IPS-NIHi7 (cell line): ENCODE results near the gene SLC35F1.
"Not testable (repeated sequence)": the region's sequence is repeated elsewhere in the genome, so short reads cannot be mapped to it uniquely, and the experiment has no call there.

Experiments
- DNase-seq: peaks from one replicate; pipeline ENCODE4 v3.0.0; 2012; ENCODE audit warnings: mixed read lengths; ENCODE audit errors: extremely low spot score

The SLC35F1 gene

GRCh38 chr6:117927866-117928265 lies 20.8 kb downstream of the SLC35F1 start:
- no peak for DNase-seq

GRCh38 chr6:117928833-117929232 lies 21.8 kb downstream of the SLC35F1 start:
- DNase-seq = no peak

- DNase-seq = no peak
Measured at GRCh38 chr6:117929501-117929900, 22.4 kb downstream of the SLC35F1 start.

- DNase-seq = no peak
Measured at GRCh38 chr6:117930645-117931044, 23.6 kb downstream of the SLC35F1 start.

- no peak for DNase-seq
Measured at GRCh38 chr6:117932001-117932400, 24.9 kb downstream of the SLC35F1 start.

- DNase-seq = no peak
Measured at GRCh38 chr6:117932676-117933075, 25.6 kb downstream of the SLC35F1 start.

- DNase-seq = no peak
Measured at GRCh38 chr6:117933471-117933870, 26.4 kb downstream of the SLC35F1 start.

- DNase-seq = peak; percentile 51
Measured at GRCh38 chr6:117938311-117938995, 31.4 kb downstream of the SLC35F1 start.

- no peak for DNase-seq
Measured at GRCh38 chr6:117947234-117947633, 40.2 kb downstream of the SLC35F1 start.

- DNase-seq = peak; percentile 76
Measured at GRCh38 chr6:117951783-117952182, 44.7 kb downstream of the SLC35F1 start.

- no peak for DNase-seq
Measured at GRCh38 chr6:117955684-117956256, 48.7 kb downstream of the SLC35F1 start.

- no peak for DNase-seq
Measured at GRCh38 chr6:117956386-117956785, 49.3 kb downstream of the SLC35F1 start.

GRCh38 chr6:117958536-117958935 lies 51.5 kb downstream of the SLC35F1 start:
- DNase-seq = no peak

- DNase-seq = no peak
Measured at GRCh38 chr6:117960877-117961276, 53.8 kb downstream of the SLC35F1 start.

- DNase-seq = no peak
Measured at GRCh38 chr6:117961301-117961700, 54.2 kb downstream of the SLC35F1 start.

GRCh38 chr6:117965763-117966162 lies 58.7 kb downstream of the SLC35F1 start:
- not testable (repeated sequence) for DNase-seq

- no peak for DNase-seq
Measured at GRCh38 chr6:117971637-117972036, 64.6 kb downstream of the SLC35F1 start.

GRCh38 chr6:117974914-117975627 lies 68.0 kb downstream of the SLC35F1 start:
- no peak for DNase-seq

- DNase-seq = peak; percentile 62
Measured at GRCh38 chr6:117976030-117976651, 69.1 kb downstream of the SLC35F1 start.

- DNase-seq = no peak
Measured at GRCh38 chr6:117985916-117986315, 78.9 kb downstream of the SLC35F1 start.

- DNase-seq = no peak
Measured at GRCh38 chr6:117986396-117986795, 79.3 kb downstream of the SLC35F1 start.

GRCh38 chr6:117989086-117989485 lies 82.0 kb downstream of the SLC35F1 start:
- DNase-seq = no peak

GRCh38 chr6:117990151-117990550 lies 83.1 kb downstream of the SLC35F1 start:
- no peak for DNase-seq
